ENCODE data around the gene DCDC2.
"Not testable (repeated sequence)": the region's sequence is repeated elsewhere in the genome, so short reads cannot be mapped to it uniquely, and the experiment has no call there.

DCDC2 gene

GRCh38 chr6:24207413-24207812 is 150.4 kb downstream of the DCDC2 start:
- DNase-seq, result no peak

GRCh38 chr6:24205020-24205492 is 152.8 kb downstream of the DCDC2 start:
- no peak for DNase-seq

- not testable (repeated sequence) for DNase-seq
These were observed 153.7 kb downstream of the DCDC2 start for GRCh38 chr6:24204113-24204512.

GRCh38 chr6:24197892-24198291 is 160.0 kb downstream of the DCDC2 start:
- no peak for DNase-seq

GRCh38 chr6:24195836-24196597 is 161.8 kb downstream of the DCDC2 start:
- no peak for DNase-seq

GRCh38 chr6:24194978-24195700 is 162.7 kb downstream of the DCDC2 start:
- no peak for DNase-seq

GRCh38 chr6:24193364-24193763 is 164.5 kb downstream of the DCDC2 start:
- DNase-seq, result no peak

GRCh38 chr6:24191346-24191745 is 166.5 kb downstream of the DCDC2 start:
- DNase-seq, result no peak

GRCh38 chr6:24188578-24189080 is 169.2 kb downstream of the DCDC2 start:
- no peak for DNase-seq

- DNase-seq, result no peak
These were observed 169.8 kb downstream of the DCDC2 start for GRCh38 chr6:24187965-24188577.

- DNase-seq, result no peak
These were observed 171.5 kb downstream of the DCDC2 start for GRCh38 chr6:24186349-24186748.

- DNase-seq, result no peak
These were observed 174.3 kb downstream of the DCDC2 start for GRCh38 chr6:24183584-24183983.

- DNase-seq, result no peak
These were observed 200.0 kb downstream of the DCDC2 start for GRCh38 chr6:24157886-24158285.

GRCh38 chr6:24154121-24154520 is 203.7 kb downstream of the DCDC2 start:
- DNase-seq, result no peak

- DNase-seq, result no peak
These were observed 205.8 kb downstream of the DCDC2 start for GRCh38 chr6:24152014-24152413.

- DNase-seq, result no peak
These were observed 208.0 kb downstream of the DCDC2 start for GRCh38 chr6:24149836-24150235.

- DNase-seq, result no peak
These were observed 208.6 kb downstream of the DCDC2 start for GRCh38 chr6:24149296-24149695.

GRCh38 chr6:24148684-24149083 is 209.2 kb downstream of the DCDC2 start:
- DNase-seq, result no peak

GRCh38 chr6:24148154-24148570 is 209.7 kb downstream of the DCDC2 start:
- DNase-seq, result no peak

- DNase-seq, result no peak
These were observed 210.2 kb downstream of the DCDC2 start for GRCh38 chr6:24147511-24148153.

- no peak for DNase-seq
These were observed 211.0 kb downstream of the DCDC2 start for GRCh38 chr6:24146871-24147270.

GRCh38 chr6:24145690-24146131 is 212.1 kb downstream of the DCDC2 start:
- no peak for DNase-seq

- DNase-seq, result not testable (repeated sequence)
These were observed 215.1 kb downstream of the DCDC2 start for GRCh38 chr6:24142733-24143132.

Measured in GDM1 (cell line).